DMS53 (cell line): ENCODE data around the gene DUSP9.
"Not testable (repeated sequence)": the region's sequence is repeated elsewhere in the genome, so short reads cannot be mapped to it uniquely, and the experiment has no call there.

ENCODE experiments used
- DNase-seq: peaks from one replicate; lab custom pipeline; 2025; lab: John Stamatoyannopoulos, UW

The DUSP9 gene

GRCh38 chrX:153691032-153691827 lies 44.2 kb downstream of the DUSP9 start:
- not testable (repeated sequence) for DNase-seq

- no peak for DNase-seq
Measured at GRCh38 chrX:153692003-153692402, 45.0 kb downstream of the DUSP9 start.

GRCh38 chrX:153692611-153693156 lies 45.7 kb downstream of the DUSP9 start:
- DNase-seq = no peak

- no peak for DNase-seq
Measured at GRCh38 chrX:153693216-153694086, 46.4 kb downstream of the DUSP9 start.

- DNase-seq = not testable (repeated sequence)
Measured at GRCh38 chrX:153694256-153694655, 47.3 kb downstream of the DUSP9 start.

GRCh38 chrX:153694687-153695270 lies 47.8 kb downstream of the DUSP9 start:
- DNase-seq = no peak

- no peak for DNase-seq
Measured at GRCh38 chrX:153696100-153696499, 49.1 kb downstream of the DUSP9 start.

- DNase-seq = not testable (repeated sequence)
Measured at GRCh38 chrX:153696538-153696937, 49.5 kb downstream of the DUSP9 start.

GRCh38 chrX:153696986-153697722 lies 50.2 kb downstream of the DUSP9 start:
- DNase-seq = not testable (repeated sequence)

- no peak for DNase-seq
Measured at GRCh38 chrX:153697924-153698865, 51.2 kb downstream of the DUSP9 start.

- not testable (repeated sequence) for DNase-seq
Measured at GRCh38 chrX:153699210-153699783, 52.3 kb downstream of the DUSP9 start.

GRCh38 chrX:153699784-153700371 lies 52.9 kb downstream of the DUSP9 start:
- DNase-seq = not testable (repeated sequence)

GRCh38 chrX:153700376-153700945 lies 53.5 kb downstream of the DUSP9 start:
- DNase-seq = no peak
